Natural killer cell (primary cell): ENCODE data around the gene TECTB. TPM values are rescaled to one million over a fixed set of nuclear protein-coding genes. Genes with fewer than 3 reads are reported as not detected.

Source experiments
- ATAC-seq, 3 donors: fragments of 150-1000 bp in 2 of 3; fragments of 200-7000 bp in 1 of 3; cut with Tn5 transposase; 1 replicate in 1 of 3; 2 replicates in 2 of 3; pipeline ENCODE4 v1.10.0; 2021; ENCODE audit warnings: mild to moderate bottlenecking in 2 of 3, moderate library complexity in 2 of 3
- DNase-seq, 2 donors: peaks; one replicate each; pipeline versions ENCODE4 v3.0.0 to v3.0.0-alpha.2; 2013 to 2021; ENCODE audit warnings: mixed read lengths in 1 of 2
- H3K27ac ChIP-seq: one replicate; pipeline ENCODE4 v1.5.1; 2013; ENCODE audit warnings: mild to moderate bottlenecking, low read length
- H3K27me3 ChIP-seq: one replicate; pipeline ENCODE4 v1.6.1; 2013; ENCODE audit warnings: low read length; ENCODE audit not compliant: control insufficient read depth, insufficient read depth
- H3K36me3 ChIP-seq: one replicate; pipeline ENCODE4 v1.6.1; 2013; ENCODE audit warnings: low read length; ENCODE audit not compliant: control insufficient read depth, insufficient read depth
- H3K4me1 ChIP-seq: one replicate; pipeline ENCODE4 v1.6.1; 2013; ENCODE audit warnings: low read length; ENCODE audit not compliant: control insufficient read depth, insufficient read depth
- H3K4me3 ChIP-seq: one replicate; pipeline ENCODE4 v1.5.1; 2013; ENCODE audit warnings: low read length
- H3K9me3 ChIP-seq: one replicate; pipeline ENCODE4 v1.6.1; 2013; ENCODE audit warnings: low read length; ENCODE audit not compliant: control insufficient read depth, insufficient read depth
- H3K27ac Mint-ChIP-seq, 2 donors: one replicate each; pipeline ENCODE4 v1.8.0; 2022; ENCODE audit warnings: mild to moderate bottlenecking in 2 of 2, mixed read lengths in 2 of 2, moderate library complexity in 1 of 2
- H3K27me3 Mint-ChIP-seq, 2 donors: one replicate each; pipeline ENCODE4 v1.8.0; 2022; ENCODE audit warnings: low read depth in 2 of 2, mixed read lengths in 2 of 2
- H3K36me3 Mint-ChIP-seq: one replicate; pipeline ENCODE4 v1.8.0; 2022; ENCODE audit warnings: mixed read lengths
- H3K4me1 Mint-ChIP-seq, 2 donors: one replicate each; pipeline ENCODE4 v1.8.0; 2022; ENCODE audit warnings: mixed read lengths in 2 of 2
- H3K4me3 Mint-ChIP-seq: one replicate; pipeline ENCODE4 v1.8.0; 2022; ENCODE audit warnings: mild to moderate bottlenecking, moderate library complexity, mixed read lengths
- H3K9me3 Mint-ChIP-seq, 2 donors: one replicate each; pipeline ENCODE4 v1.8.0; 2022; ENCODE audit warnings: mixed read lengths in 2 of 2
- CTCF ChIP-seq: fragments of 200-600 bp; IDR thresholded peaks from one replicate; pipeline ENCODE4 v1.8.0; 2022; ENCODE audit warnings: antibody characterized with exemption
- WGBS: methylation state at CpG from one replicate; pipeline ENCODE4 v1.1.7; 2013; ENCODE audit warnings: missing lambda C conversion rate; ENCODE audit not compliant: insufficient coverage; 5-methylcytosine and 5-hydroxymethylcytosine counted together
- intact Hi-C: fragments of 100-400 bp; cut with micrococcal nuclease; formaldehyde crosslinking; loops from one replicate; pipeline ENCODE4 v1.14.2; 2022
- total RNA-seq, 4 donors: library from RNA; stranded (reverse); fragments of 120-200 nt in 1 of 4; gene quantifications; one replicate each; pipeline versions ENCODE4 v1.2.3 to v1.2.4, GENCODE V29; 2013 to 2022

Gene TECTB
- total RNA-seq, 3 donors from 2014 or later (not counting 1 experiment from before 2014, with no cell fraction given), result not detected

DNA sequence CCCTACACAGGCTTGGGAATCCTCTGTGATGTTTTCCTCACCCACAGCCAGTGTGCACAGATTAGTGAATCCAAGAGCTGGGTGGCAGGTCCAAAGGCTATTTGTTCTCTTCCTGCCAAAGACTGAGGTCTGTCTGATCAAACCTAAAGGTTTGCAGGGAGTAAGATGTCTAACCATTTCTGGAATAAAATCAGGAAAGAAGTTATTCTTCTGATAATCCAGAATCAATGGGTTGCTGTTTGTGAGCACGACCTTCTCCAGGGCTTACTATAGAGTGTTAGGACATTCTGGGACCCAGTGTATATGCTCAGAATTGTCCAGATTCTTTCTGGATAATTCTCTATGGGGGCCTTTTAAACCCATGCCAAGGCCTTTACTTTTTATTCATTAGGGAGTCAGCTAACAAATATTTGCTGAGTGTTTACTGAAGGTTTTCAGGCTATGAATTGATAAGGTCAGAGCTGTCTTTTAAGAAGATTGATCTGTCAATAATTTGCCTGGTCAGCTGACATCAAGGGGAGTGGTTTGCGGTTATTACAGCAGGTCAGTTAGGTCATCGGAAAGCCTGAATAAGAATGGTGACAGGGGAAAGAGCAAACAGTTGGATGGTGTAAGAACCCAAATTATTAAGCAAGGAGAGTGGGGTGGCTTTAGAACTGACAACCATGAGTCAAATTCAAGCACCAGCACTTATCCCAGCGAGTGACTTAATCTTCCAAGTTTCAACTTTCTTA is 7.5 kb upstream of the TECTB start:
- ATAC-seq, result no peak
- Mint-ChIP-seq H3K27me3 (peaks cover 9 to 27% of the 10 kb centered on the region in 2 donors), H3K36me3 (no peaks in the 10 kb centered on the region), H3K4me3 (no peak overlapping the region), H3K9me3 (no peaks in the 10 kb centered on the region), H3K27ac (no peak overlapping the region), H3K4me1 (no peaks in the 10 kb centered on the region)
- 92% methylated on average over 3 of the region's 4 CpGs for WGBS
- no peak for DNase-seq
- H3K4me1 ChIP-seq, result no peaks in the 10 kb centered on the region
- no peak for TF ChIP-seq CTCF
- no peaks in the 10 kb centered on the region for H3K9me3 ChIP-seq
- no peaks in the 10 kb centered on the region for H3K36me3 ChIP-seq
- no peak overlapping the region for H3K27ac ChIP-seq
- intact Hi-C loops, result no loop called here
- H3K27me3 ChIP-seq, result no peaks in the 10 kb centered on the region
- H3K4me3 ChIP-seq, result no peak overlapping the region

DNA sequence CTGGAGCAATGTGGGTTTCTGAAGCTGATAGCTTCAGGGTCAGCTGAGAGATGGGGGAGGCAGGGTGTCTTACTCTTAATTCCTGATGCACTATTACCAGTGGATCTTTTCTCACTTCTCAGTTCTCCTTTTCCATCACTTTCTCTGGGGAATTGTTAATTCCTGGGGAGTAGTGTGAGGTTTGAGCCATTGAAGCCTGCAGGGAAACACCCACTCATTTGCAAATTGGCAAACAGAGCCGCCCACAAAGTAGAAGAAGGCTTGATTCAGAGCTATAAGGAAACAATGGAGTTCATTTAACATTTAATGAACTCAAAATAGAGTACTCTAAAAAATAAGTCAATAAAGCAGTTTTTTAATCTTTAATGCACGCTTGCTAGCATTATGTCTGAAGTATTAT is 4.3 kb upstream of the TECTB start:
- Mint-ChIP-seq H3K4me1 (no peaks in the 10 kb centered on the region), H3K4me3 (no peak overlapping the region), H3K9me3 (no peaks in the 10 kb centered on the region), H3K36me3 (no peaks in the 10 kb centered on the region), H3K27me3 (peaks cover 16 to 28% of the 10 kb centered on the region in 2 donors), H3K27ac (no peak overlapping the region)
- DNase-seq (no peak), ATAC-seq (no peak)
- Histone ChIP-seq H3K4me1 (no peaks in the 10 kb centered on the region), H3K9me3 (no peaks in the 10 kb centered on the region), H3K36me3 (no peaks in the 10 kb centered on the region), H3K4me3 (no peak overlapping the region), H3K27ac (no peak overlapping the region), H3K27me3 (no peaks in the 10 kb centered on the region)
- TF ChIP-seq CTCF, result no peak
- intact Hi-C loops, result no loop called here
- WGBS, result 75% methylated on average over 2 of the region's 2 CpGs

- H3K4me1 Mint-ChIP-seq, result no peaks in the 10 kb centered on the region
- no peak overlapping the region for H3K4me3 ChIP-seq
- H3K27ac ChIP-seq, result no peak overlapping the region
- peaks cover 16 to 31% of the 10 kb centered on the region in 2 donors for H3K27me3 Mint-ChIP-seq
- intact Hi-C loops, result no loop called here
- no peak overlapping the region for H3K27ac Mint-ChIP-seq
- no peak for TF ChIP-seq CTCF
- DNase-seq (no peak), ATAC-seq (no peak)
- H3K9me3 ChIP-seq, result no peaks in the 10 kb centered on the region
- no peaks in the 10 kb centered on the region for H3K36me3 ChIP-seq
- no peak overlapping the region for H3K4me3 Mint-ChIP-seq
- no peaks in the 10 kb centered on the region for H3K4me1 ChIP-seq
- H3K9me3 Mint-ChIP-seq, result no peaks in the 10 kb centered on the region
- H3K36me3 Mint-ChIP-seq, result no peaks in the 10 kb centered on the region
- H3K27me3 ChIP-seq, result no peaks in the 10 kb centered on the region
- 10% methylated on average over 2 of the region's 3 CpGs for WGBS
Observed at GRCh38 chr10:112279433-112279832, 3.8 kb upstream of the TECTB start.
